Upper lobe of left lung (tissue), 6 donors: ENCODE measurements around the gene EMID1. TPM values are rescaled to one million over a fixed set of nuclear protein-coding genes. Genes with fewer than 3 reads are reported as not detected.

ENCODE experiments used
- ATAC-seq, 2 donors: fragments of 200-7000 bp; cut with Tn5 transposase; one replicate each; pipeline ENCODE4 v1.9.1; 2022; ENCODE audit warnings: mild to moderate bottlenecking in 2 of 2, moderate library complexity in 2 of 2; ENCODE audit not compliant: low FRiP score in 2 of 2
- DNase-seq, 2 donors: peaks; one replicate each; pipeline ENCODE4 v3.0.0-alpha.2; 2019 to 2020
- H3K27ac ChIP-seq, 4 donors: fragments of 200-600 bp; sonication (generic); one replicate each; pipeline ENCODE4 v1.5.1; 2016 to 2019
- H3K27me3 ChIP-seq, 4 donors: fragments of 200-600 bp; sonication (generic); one replicate each; pipeline ENCODE4 v1.5.1; 2017 to 2019
- H3K36me3 ChIP-seq, 4 donors: fragments of 200-600 bp; sonication (generic); one replicate each; pipeline ENCODE4 v1.5.1; 2016 to 2019
- H3K4me1 ChIP-seq, 4 donors: fragments of 200-600 bp; sonication (generic); one replicate each; pipeline ENCODE4 v1.5.1; 2018 to 2019
- H3K4me3 ChIP-seq, 4 donors: fragments of 200-600 bp; sonication (generic); one replicate each; pipeline ENCODE4 v1.5.1; 2017 to 2019; ENCODE audit warnings: mild to moderate bottlenecking in 2 of 4, moderate library complexity in 1 of 4
- H3K9me3 ChIP-seq, 4 donors: fragments of 200-600 bp; sonication (generic); one replicate each; pipeline ENCODE4 v1.5.1; 2018 to 2019
- EP300 ChIP-seq, 4 donors: sonication (generic); formaldehyde crosslinking; IDR thresholded peaks; one replicate each; pipeline ENCODE4 v1.5.1; 2017; ENCODE audit warnings: antibody characterized with exemption in 4 of 4, control low read depth in 2 of 4
- POLR2A ChIP-seq, 4 donors: fragments of 450-650 bp; IDR thresholded peaks; one replicate each; pipeline ENCODE4 v1.5.1; 2016 to 2017; ENCODE audit warnings: antibody characterized with exemption in 4 of 4, mild to moderate bottlenecking in 2 of 4
- POLR2AphosphoS5 ChIP-seq, 2 donors: sonication (generic); formaldehyde crosslinking; IDR thresholded peaks; one replicate each; pipeline ENCODE4 v1.5.1; 2017; ENCODE audit warnings: antibody characterized with exemption in 2 of 2
- WGBS, 2 donors: methylation state at CpG; one replicate each; pipeline ENCODE4 v1.1.5; 2017 to 2018; 5-methylcytosine and 5-hydroxymethylcytosine counted together
- total RNA-seq, 6 donors: library from RNA; depleted of rRNA in 4 of 6; stranded (reverse); fragments of >200 nt in 4 of 6; gene quantifications; one replicate each; pipeline versions ENCODE4 v1.1.0 to v1.2.1, GENCODE V29; 2016 to 2021
- TF ChIP-seq, protein P1 (sequence below), 6 experiments: fragments of 450-650 bp in 4 of 6; fragments of 200-600 bp in 2 of 6; sonication (generic) in 2 of 6; IDR thresholded peaks; one replicate each; pipeline ENCODE4 v1.5.1; 2016 to 2019; ENCODE audit warnings: antibody characterized with exemption in 6 of 6
- donor health status: DM: no; HTN: no; CAD: no; lungs with moderate emphysema.
- donor health status: DM: no; HTN: yes; CAD: no; lungs with severe emphysema.

The EMID1 gene
- total RNA-seq, 6 donors from 2014 or later = 2.1 to 31.6 (median 8.4) TPM

DNA sequence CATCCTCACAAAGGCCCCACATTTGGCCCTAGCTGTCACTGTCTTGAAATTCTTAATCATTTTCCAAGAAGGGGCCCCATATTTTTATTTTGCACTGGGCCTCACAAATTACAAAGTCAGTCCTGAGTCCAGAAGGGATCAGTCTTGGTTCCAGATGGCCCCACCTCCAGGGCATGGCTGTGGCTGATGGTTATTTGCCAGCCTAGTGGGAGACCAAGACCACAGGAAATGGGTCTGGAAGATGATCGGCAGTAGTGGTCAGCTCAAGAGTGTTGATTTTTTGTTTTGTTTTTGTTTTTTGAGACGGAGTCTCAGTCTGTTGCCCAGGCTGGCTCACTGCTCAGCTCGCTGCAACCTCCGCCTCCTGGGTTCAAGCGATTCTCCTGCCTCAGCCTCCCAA, 47.1 kb upstream of the EMID1 start:
- no peaks in the 10 kb centered on the region for H3K27me3 ChIP-seq
- H3K4me3 ChIP-seq = no peak overlapping the region
- TF ChIP-seq, protein P1, sequence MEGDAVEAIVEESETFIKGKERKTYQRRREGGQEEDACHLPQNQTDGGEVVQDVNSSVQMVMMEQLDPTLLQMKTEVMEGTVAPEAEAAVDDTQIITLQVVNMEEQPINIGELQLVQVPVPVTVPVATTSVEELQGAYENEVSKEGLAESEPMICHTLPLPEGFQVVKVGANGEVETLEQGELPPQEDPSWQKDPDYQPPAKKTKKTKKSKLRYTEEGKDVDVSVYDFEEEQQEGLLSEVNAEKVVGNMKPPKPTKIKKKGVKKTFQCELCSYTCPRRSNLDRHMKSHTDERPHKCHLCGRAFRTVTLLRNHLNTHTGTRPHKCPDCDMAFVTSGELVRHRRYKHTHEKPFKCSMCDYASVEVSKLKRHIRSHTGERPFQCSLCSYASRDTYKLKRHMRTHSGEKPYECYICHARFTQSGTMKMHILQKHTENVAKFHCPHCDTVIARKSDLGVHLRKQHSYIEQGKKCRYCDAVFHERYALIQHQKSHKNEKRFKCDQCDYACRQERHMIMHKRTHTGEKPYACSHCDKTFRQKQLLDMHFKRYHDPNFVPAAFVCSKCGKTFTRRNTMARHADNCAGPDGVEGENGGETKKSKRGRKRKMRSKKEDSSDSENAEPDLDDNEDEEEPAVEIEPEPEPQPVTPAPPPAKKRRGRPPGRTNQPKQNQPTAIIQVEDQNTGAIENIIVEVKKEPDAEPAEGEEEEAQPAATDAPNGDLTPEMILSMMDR (IDR thresholded peaks at IDR 0.05) = no peak
- TF ChIP-seq EP300 (IDR thresholded peaks at IDR 0.05) (no peak), POLR2AphosphoS5 (IDR thresholded peaks at IDR 0.05) (no peak), POLR2A (IDR thresholded peaks at IDR 0.05) (no peak)
- DNase-seq = no peak
- H3K4me1 ChIP-seq = peaks cover 8 to 12% (median 9%) of the 10 kb centered on the region in 4 donors
- no peak for ATAC-seq
- no peak overlapping the region for H3K27ac ChIP-seq
- no peaks in the 10 kb centered on the region for H3K9me3 ChIP-seq
- WGBS, 2 donors = 86 to 92% methylated on average over 5 of the region's 5 CpGs
- no peaks in the 10 kb centered on the region for H3K36me3 ChIP-seq

DNA sequence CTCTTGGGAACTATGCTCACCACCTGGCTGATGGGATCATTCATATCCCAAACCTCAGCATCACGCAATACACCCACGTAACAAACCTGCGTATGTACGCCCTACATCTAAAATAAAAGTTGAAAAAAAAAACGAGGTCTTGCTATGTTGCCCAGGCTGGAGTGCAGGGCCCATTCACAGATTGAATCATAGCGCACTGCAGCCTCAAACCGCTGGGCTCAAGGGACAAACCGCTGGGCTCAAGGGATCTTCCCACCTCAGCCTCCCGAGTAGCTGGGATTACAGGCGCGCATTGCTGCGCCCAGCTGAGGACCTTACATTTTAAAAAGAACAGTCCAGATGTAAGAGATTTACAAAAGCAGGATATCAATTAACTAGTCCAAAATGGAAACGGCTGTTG, 41.9 kb upstream of the EMID1 start:
- ATAC-seq (no peak), DNase-seq (no peak)
- no peak overlapping the region for H3K4me3 ChIP-seq
- H3K36me3 ChIP-seq = no peaks in the 10 kb centered on the region
- H3K4me1 ChIP-seq = no peaks in the 10 kb centered on the region
- H3K9me3 ChIP-seq = no peaks in the 10 kb centered on the region
- H3K27ac ChIP-seq = no peak overlapping the region
- WGBS, 2 donors = 89 to 94% methylated on average over 13 of the region's 13 CpGs
- TF ChIP-seq, protein P1 (IDR thresholded peaks at IDR 0.05) = no peak
- TF ChIP-seq POLR2AphosphoS5 (IDR thresholded peaks at IDR 0.05) = no peak
- TF ChIP-seq EP300 (IDR thresholded peaks at IDR 0.05) = no peak
- no peak for TF ChIP-seq POLR2A (IDR thresholded peaks at IDR 0.05)
- no peaks in the 10 kb centered on the region for H3K27me3 ChIP-seq

DNA sequence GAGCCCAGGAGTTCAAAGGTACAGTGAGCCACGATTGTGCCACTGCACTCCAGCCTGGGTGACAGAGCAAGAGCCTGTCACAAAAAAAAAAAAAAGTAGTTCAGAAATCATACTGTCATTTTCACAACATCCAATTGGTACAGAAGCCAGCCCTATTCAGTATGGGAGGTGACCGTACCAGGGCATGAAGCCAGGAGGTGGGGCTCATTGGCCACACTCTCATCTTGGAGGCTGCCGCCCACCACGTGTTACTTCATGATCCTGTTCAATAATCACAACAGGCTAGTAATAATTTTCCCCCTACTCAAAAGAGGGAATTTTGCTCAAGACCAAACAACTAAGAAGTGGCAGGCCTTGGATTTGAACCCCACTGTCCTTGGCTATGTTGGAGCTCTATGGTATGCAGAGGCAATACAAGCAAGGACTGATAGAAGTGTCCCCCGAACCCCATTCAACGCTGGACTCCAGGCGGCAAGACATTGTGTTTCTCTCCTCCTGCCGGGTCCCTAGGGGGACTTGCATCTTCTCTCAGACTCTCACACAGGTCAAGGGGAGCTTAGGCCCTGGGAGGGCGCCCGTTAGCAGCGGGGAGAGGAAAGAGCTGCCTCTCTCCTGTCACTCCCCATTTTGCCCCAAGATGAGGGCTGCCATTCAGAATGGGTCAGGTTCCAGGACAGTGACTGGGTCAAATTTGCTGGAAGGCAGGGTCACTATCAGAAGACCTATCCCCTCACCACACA, 40.2 kb upstream of the EMID1 start:
- no peak overlapping the region for H3K27ac ChIP-seq
- H3K4me3 ChIP-seq = no peak overlapping the region
- DNase-seq = no peak
- H3K4me1 ChIP-seq = no peaks in the 10 kb centered on the region
- TF ChIP-seq POLR2A (IDR thresholded peaks at IDR 0.05) = no peak
- TF ChIP-seq, protein P1 (IDR thresholded peaks at IDR 0.05) = no peak
- no peak for TF ChIP-seq EP300 (IDR thresholded peaks at IDR 0.05)
- TF ChIP-seq POLR2AphosphoS5 (IDR thresholded peaks at IDR 0.05) = no peak
- 80 to 85% methylated on average over 11 of the region's 11 CpGs for whole genome bisulfite sequencing, 2 donors
- no peaks in the 10 kb centered on the region for H3K27me3 ChIP-seq
- H3K36me3 ChIP-seq = no peaks in the 10 kb centered on the region
- H3K9me3 ChIP-seq = no peaks in the 10 kb centered on the region
- ATAC-seq = no peak

DNA sequence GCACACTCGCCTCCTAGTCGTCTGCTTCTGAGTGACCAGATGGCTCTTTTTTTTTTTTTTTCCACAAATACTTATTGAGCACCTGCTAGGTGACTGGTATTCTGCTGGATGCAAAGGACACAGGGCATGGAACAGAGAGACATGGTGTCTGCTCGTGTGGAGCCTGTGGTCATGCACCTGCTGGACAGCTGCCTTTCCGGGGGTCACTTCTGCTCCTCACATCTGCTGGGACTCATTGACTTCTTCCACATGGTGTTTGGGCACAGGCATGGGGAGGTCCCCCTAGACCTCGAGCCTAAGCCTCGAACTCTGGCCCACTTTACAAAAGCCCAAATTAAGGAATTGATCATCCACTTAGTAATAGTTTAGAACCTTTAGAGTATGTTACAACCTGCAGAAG, 39.5 kb upstream of the EMID1 start:
- H3K4me3 ChIP-seq = no peak overlapping the region
- H3K27me3 ChIP-seq = no peaks in the 10 kb centered on the region
- H3K9me3 ChIP-seq = no peaks in the 10 kb centered on the region
- 81 to 91% methylated on average over 6 of the region's 6 CpGs for WGBS, 2 donors
- H3K36me3 ChIP-seq = no peaks in the 10 kb centered on the region
- ATAC-seq (no peak), DNase-seq (no peak)
- TF ChIP-seq, protein P1 (IDR thresholded peaks at IDR 0.05) = no peak
- TF ChIP-seq POLR2A (IDR thresholded peaks at IDR 0.05) = no peak
- TF ChIP-seq POLR2AphosphoS5 (IDR thresholded peaks at IDR 0.05) = no peak
- TF ChIP-seq EP300 (IDR thresholded peaks at IDR 0.05) = no peak
- no peak overlapping the region for H3K27ac ChIP-seq
- H3K4me1 ChIP-seq = no peaks in the 10 kb centered on the region
